Lower lobe of right lung (tissue), 2 donors: Measurements from ENCODE around the gene PMM1. TPM values are rescaled to one million over a fixed set of nuclear protein-coding genes. Genes with fewer than 3 reads are reported as not detected.
"Not testable (repeated sequence)": the region's sequence is repeated elsewhere in the genome, so short reads cannot be mapped to it uniquely, and the experiment has no call there.

ENCODE experiments used
- ATAC-seq, 2 donors: fragments of 200-7000 bp; cut with Tn5 transposase; one replicate each; pipeline ENCODE4 v1.9.1; 2020 to 2022; ENCODE audit warnings: mild to moderate bottlenecking in 2 of 2, moderate library complexity in 2 of 2
- DNase-seq: peaks from one replicate; pipeline ENCODE4 v3.0.0-alpha.2; 2020
- H3K27ac ChIP-seq: fragments of 200-600 bp; one replicate; pipeline ENCODE4 v1.8.0; 2022
- H3K27me3 ChIP-seq: fragments of 200-600 bp; one replicate; pipeline ENCODE4 v1.8.0; 2022; ENCODE audit warnings: low read depth
- H3K36me3 ChIP-seq: fragments of 200-600 bp; one replicate; pipeline ENCODE4 v1.8.0; 2022; ENCODE audit warnings: mild to moderate bottlenecking
- H3K4me1 ChIP-seq: fragments of 200-600 bp; one replicate; pipeline ENCODE4 v1.8.0; 2022
- H3K4me3 ChIP-seq: fragments of 200-600 bp; one replicate; pipeline ENCODE4 v1.8.0; 2022; ENCODE audit warnings: mild to moderate bottlenecking
- H3K9me3 ChIP-seq: fragments of 200-600 bp; one replicate; pipeline ENCODE4 v1.8.0; 2022
- CTCF ChIP-seq: fragments of 200-600 bp; IDR thresholded peaks from one replicate; pipeline ENCODE4 v1.8.0; 2022; ENCODE audit warnings: antibody characterized with exemption, mild to moderate bottlenecking
- intact Hi-C: fragments of 100-400 bp; cut with DNase I; formaldehyde crosslinking; loops from one replicate; pipeline ENCODE4 v1.11.0; 2022
- total RNA-seq: library from RNA; stranded (reverse); fragmentation: NEBNext Ultra II Directional; extraction: Animal tissue kit (Norgen Biotek cat#: 25700); gene quantifications from one replicate; pipeline ENCODE4 v1.2.1, GENCODE V29; 2021
- donor health status: DM: no; HTN: yes; CAD: no; lungs with severe emphysema.

PMM1 gene
- total RNA-seq, 1 donor from 2014 or later = 47.3 TPM

GRCh38 chr22:41598891-41599635 is 9.4 kb upstream of the PMM1 start:
- intact Hi-C loops = loop anchor here (10.0 kb wide), 1 partner anchor 54 kb away; the partner anchor contains the start of gene POLR3H
- peaks cover 11% of the 10 kb centered on the region for H3K4me1 ChIP-seq
- no peak for DNase-seq
- no peaks in the 10 kb centered on the region for H3K9me3 ChIP-seq
- no peak for TF ChIP-seq CTCF
- H3K36me3 ChIP-seq = peaks cover 51% of the 10 kb centered on the region
- H3K27ac ChIP-seq = no peak overlapping the region
- H3K4me3 ChIP-seq = no peak overlapping the region
- no peaks in the 10 kb centered on the region for H3K27me3 ChIP-seq
- no peak for ATAC-seq

GRCh38 chr22:41598081-41598480 is 8.4 kb upstream of the PMM1 start:
- Histone ChIP-seq H3K4me3 (no peak overlapping the region), H3K36me3 (peaks cover 42% of the 10 kb centered on the region), H3K27ac (no peak overlapping the region), H3K4me1 (peaks cover 11% of the 10 kb centered on the region), H3K27me3 (no peaks in the 10 kb centered on the region), H3K9me3 (no peaks in the 10 kb centered on the region)
- ATAC-seq (no peak), DNase-seq (no peak)
- TF ChIP-seq CTCF = no peak
- intact Hi-C loops = loop anchor here (10.0 kb wide), 1 partner anchor 53 kb away; the partner anchor contains the start of gene POLR3H

- ATAC-seq = no peak
- Histone ChIP-seq H3K36me3 (peaks cover 37% of the 10 kb centered on the region), H3K27me3 (no peaks in the 10 kb centered on the region), H3K4me1 (peaks cover 11% of the 10 kb centered on the region), H3K9me3 (no peaks in the 10 kb centered on the region), H3K27ac (no peak overlapping the region), H3K4me3 (no peak overlapping the region)
- intact Hi-C loops = loop anchor here (10.0 kb wide), 1 partner anchor 53 kb away; the partner anchor contains the start of gene POLR3H
- TF ChIP-seq CTCF = no peak
- DNase-seq = no peak
Measured at GRCh38 chr22:41597635-41597953, 8.0 kb upstream of the PMM1 start.

- H3K9me3 ChIP-seq = no peaks in the 10 kb centered on the region
- no peak overlapping the region for H3K4me3 ChIP-seq
- no peak overlapping the region for H3K27ac ChIP-seq
- intact Hi-C loops = loop anchor here (10.0 kb wide), 1 partner anchor 52 kb away; the partner anchor contains the start of gene POLR3H
- TF ChIP-seq CTCF = peak; percentile 74
- ATAC-seq (peak; percentile 94 to 95), DNase-seq (peak; percentile 78)
- H3K4me1 ChIP-seq = peaks cover 11% of the 10 kb centered on the region
- peaks cover 31% of the 10 kb centered on the region for H3K36me3 ChIP-seq
- no peaks in the 10 kb centered on the region for H3K27me3 ChIP-seq
Measured at GRCh38 chr22:41596776-41597634, 7.4 kb upstream of the PMM1 start.

GRCh38 chr22:41595703-41596102 is 6.1 kb upstream of the PMM1 start:
- H3K27ac ChIP-seq = no peak overlapping the region
- no peak for DNase-seq
- no peaks in the 10 kb centered on the region for H3K9me3 ChIP-seq
- no peak overlapping the region for H3K4me3 ChIP-seq
- TF ChIP-seq CTCF = no peak
- peaks cover 18% of the 10 kb centered on the region for H3K36me3 ChIP-seq
- no peaks in the 10 kb centered on the region for H3K27me3 ChIP-seq
- intact Hi-C loops = loop anchor here (10.0 kb wide), 1 partner anchor 51 kb away; the partner anchor contains the start of gene POLR3H
- ATAC-seq = no peak
- peaks cover 11% of the 10 kb centered on the region for H3K4me1 ChIP-seq

- H3K4me1 ChIP-seq = peaks cover 19% of the 10 kb centered on the region
- not testable (repeated sequence) for DNase-seq, H3K9me3 ChIP-seq, H3K4me3 ChIP-seq, H3K27ac ChIP-seq, H3K36me3 ChIP-seq, H3K27me3 ChIP-seq, ATAC-seq
- intact Hi-C loops = loop anchor here (10.0 kb wide), 1 partner anchor 49 kb away; the partner anchor contains the start of gene POLR3H
Measured at GRCh38 chr22:41593336-41593960, 3.8 kb upstream of the PMM1 start.
